Measurements from ENCODE around the gene DCAF12L2.

- TF ChIP-seq, protein P1, sequence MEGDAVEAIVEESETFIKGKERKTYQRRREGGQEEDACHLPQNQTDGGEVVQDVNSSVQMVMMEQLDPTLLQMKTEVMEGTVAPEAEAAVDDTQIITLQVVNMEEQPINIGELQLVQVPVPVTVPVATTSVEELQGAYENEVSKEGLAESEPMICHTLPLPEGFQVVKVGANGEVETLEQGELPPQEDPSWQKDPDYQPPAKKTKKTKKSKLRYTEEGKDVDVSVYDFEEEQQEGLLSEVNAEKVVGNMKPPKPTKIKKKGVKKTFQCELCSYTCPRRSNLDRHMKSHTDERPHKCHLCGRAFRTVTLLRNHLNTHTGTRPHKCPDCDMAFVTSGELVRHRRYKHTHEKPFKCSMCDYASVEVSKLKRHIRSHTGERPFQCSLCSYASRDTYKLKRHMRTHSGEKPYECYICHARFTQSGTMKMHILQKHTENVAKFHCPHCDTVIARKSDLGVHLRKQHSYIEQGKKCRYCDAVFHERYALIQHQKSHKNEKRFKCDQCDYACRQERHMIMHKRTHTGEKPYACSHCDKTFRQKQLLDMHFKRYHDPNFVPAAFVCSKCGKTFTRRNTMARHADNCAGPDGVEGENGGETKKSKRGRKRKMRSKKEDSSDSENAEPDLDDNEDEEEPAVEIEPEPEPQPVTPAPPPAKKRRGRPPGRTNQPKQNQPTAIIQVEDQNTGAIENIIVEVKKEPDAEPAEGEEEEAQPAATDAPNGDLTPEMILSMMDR (IDR thresholded peaks at IDR 0.05): no peak
- no peak for TF ChIP-seq POLR2AphosphoS5 (IDR thresholded peaks at IDR 0.05)
Observed at GRCh38 chrX:126164689-126165400, 1.2 kb downstream of the DCAF12L2 start.

Measured in prostate gland (tissue), 2 donors.